PFSK-1 (cell line): Measurements from ENCODE around the gene PPIA.

Source experiments
- FOXP2 ChIP-seq: optimal IDR thresholded peaks from 2 replicates; pipeline ENCODE3; 2011; ENCODE audit warnings: borderline replicate concordance, control low read depth, inconsistent platforms; ENCODE audit not compliant: insufficient read depth; ENCODE audit errors: extremely low read length, extremely low read depth
- POLR2AphosphoS5 ChIP-seq: IDR thresholded peaks from 2 replicates; pipeline ENCODE4 v1.6.1; 2012; ENCODE audit warnings: low read depth, mild to moderate bottlenecking, control low read depth, low read length, moderate library complexity
- REST ChIP-seq, 2 experiments: IDR thresholded peaks; 2 replicates each; pipeline versions ENCODE4 v1.6.1 to v1.8.0; 2011 to 2012; ENCODE audit warnings: low read depth in 2 of 2, low read length in 2 of 2, control low read depth in 1 of 2, inconsistent platforms in 1 of 2, mild to moderate bottlenecking in 1 of 2, moderate library complexity in 1 of 2; ENCODE audit not compliant: insufficient read depth in 1 of 2
- SIN3A ChIP-seq: IDR thresholded peaks from 2 replicates; pipeline ENCODE4 v1.6.1; 2012; ENCODE audit warnings: mild to moderate bottlenecking, low read length, moderate library complexity, borderline replicate concordance; ENCODE audit not compliant: insufficient read depth
- TAF1 ChIP-seq: IDR thresholded peaks from 2 replicates; pipeline ENCODE4 v1.6.1; 2012; ENCODE audit warnings: low read length, control low read depth, borderline replicate concordance; ENCODE audit not compliant: insufficient read depth

The PPIA gene

GRCh38 chr7:44798649-44799305, 2.3 kb downstream of the PPIA start:
- TF ChIP-seq POLR2AphosphoS5 (no peak), TAF1 (no peak), FOXP2 (no peak), SIN3A (no peak), REST (IDR thresholded peaks at IDR 0.05; ENCODE audit: insufficient read depth in 1 of 2, low read depth in 2 of 2, low read length in 2 of 2) (no peak)

GRCh38 chr7:44799939-44800338, 3.5 kb downstream of the PPIA start:
- TF ChIP-seq REST (IDR thresholded peaks at IDR 0.05; ENCODE audit: insufficient read depth in 1 of 2, low read depth in 2 of 2, low read length in 2 of 2) (no peak), SIN3A (no peak), FOXP2 (no peak), POLR2AphosphoS5 (peak; percentile 52; the same call in 1 of the 2 replicates), TAF1 (no peak)

- TF ChIP-seq POLR2AphosphoS5 (peak; percentile 51; the same call in 1 of the 2 replicates), TAF1 (no peak), SIN3A (no peak)
These were observed 5.4 kb downstream of the PPIA start for GRCh38 chr7:44801890-44802289.

GRCh38 chr7:44802418-44803025, 6.0 kb downstream of the PPIA start:
- no peak for TF ChIP-seq FOXP2
- TF ChIP-seq POLR2AphosphoS5: peak; percentile 41; the same call in 1 of the 2 replicates

GRCh38 chr7:44805950-44806349, 9.5 kb downstream of the PPIA start:
- TF ChIP-seq TAF1 (no peak), SIN3A (no peak), POLR2AphosphoS5 (no peak), FOXP2 (no peak), REST (IDR thresholded peaks at IDR 0.05; ENCODE audit: insufficient read depth in 1 of 2, low read depth in 2 of 2, low read length in 2 of 2) (no peak)

- TF ChIP-seq POLR2AphosphoS5 (no peak), FOXP2 (no peak), TAF1 (no peak), SIN3A (no peak), REST (IDR thresholded peaks at IDR 0.05; ENCODE audit: insufficient read depth in 1 of 2, low read depth in 2 of 2, low read length in 2 of 2) (no peak)
These were observed 12.5 kb downstream of the PPIA start for GRCh38 chr7:44808914-44809393.
